ENCODE data around the gene FRMD5.

- TF ChIP-seq TAF1 (IDR thresholded peaks at IDR 0.05; ENCODE audit: borderline replicate concordance, insufficient read depth, low read length) (no peak), REST (IDR thresholded peaks at IDR 0.05; ENCODE audit: insufficient read depth in 1 of 2, low read depth in 2 of 2, low read length in 2 of 2) (no peak), POLR2AphosphoS5 (IDR thresholded peaks at IDR 0.05; ENCODE audit: low read depth, low read length) (no peak), SIN3A (IDR thresholded peaks at IDR 0.05; ENCODE audit: borderline replicate concordance, insufficient read depth, low read length) (no peak)
Observed at GRCh38 chr15:43939070-43939469, 256.0 kb downstream of the FRMD5 start.

Measured in PFSK-1 (cell line).